GM12872 (cell line): ENCODE data around the gene MME.

Source experiments
- TF ChIP-seq, protein P1 (sequence below): IDR thresholded peaks from 3 replicates; pipeline ENCODE4 v1.5.1; 2011; ENCODE audit warnings: low read depth, mild to moderate bottlenecking, low read length, moderate library complexity; ENCODE audit not compliant: insufficient read depth

MME gene

DNA sequence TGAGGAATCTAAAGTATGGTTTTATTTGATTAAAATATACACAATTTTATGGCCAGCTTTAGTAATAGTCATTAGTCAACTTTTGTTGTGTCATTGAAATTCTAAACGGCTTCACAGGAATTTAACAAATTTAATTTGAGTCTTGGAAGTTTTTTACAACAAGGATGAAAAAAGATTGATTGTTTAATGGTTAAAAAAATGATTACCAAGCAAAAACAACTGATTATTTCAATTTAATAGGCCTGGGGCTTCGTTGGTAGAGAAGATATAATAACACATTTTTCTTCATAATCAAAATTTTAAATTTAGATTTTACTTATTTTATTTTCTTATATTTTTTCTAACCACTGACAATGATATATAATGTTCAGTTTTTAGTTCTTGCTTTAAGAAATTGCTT lies 4.4 kb downstream of the MME start:
- TF ChIP-seq, protein P1, sequence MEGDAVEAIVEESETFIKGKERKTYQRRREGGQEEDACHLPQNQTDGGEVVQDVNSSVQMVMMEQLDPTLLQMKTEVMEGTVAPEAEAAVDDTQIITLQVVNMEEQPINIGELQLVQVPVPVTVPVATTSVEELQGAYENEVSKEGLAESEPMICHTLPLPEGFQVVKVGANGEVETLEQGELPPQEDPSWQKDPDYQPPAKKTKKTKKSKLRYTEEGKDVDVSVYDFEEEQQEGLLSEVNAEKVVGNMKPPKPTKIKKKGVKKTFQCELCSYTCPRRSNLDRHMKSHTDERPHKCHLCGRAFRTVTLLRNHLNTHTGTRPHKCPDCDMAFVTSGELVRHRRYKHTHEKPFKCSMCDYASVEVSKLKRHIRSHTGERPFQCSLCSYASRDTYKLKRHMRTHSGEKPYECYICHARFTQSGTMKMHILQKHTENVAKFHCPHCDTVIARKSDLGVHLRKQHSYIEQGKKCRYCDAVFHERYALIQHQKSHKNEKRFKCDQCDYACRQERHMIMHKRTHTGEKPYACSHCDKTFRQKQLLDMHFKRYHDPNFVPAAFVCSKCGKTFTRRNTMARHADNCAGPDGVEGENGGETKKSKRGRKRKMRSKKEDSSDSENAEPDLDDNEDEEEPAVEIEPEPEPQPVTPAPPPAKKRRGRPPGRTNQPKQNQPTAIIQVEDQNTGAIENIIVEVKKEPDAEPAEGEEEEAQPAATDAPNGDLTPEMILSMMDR, result no peak

- TF ChIP-seq, protein P1, result no peak
These were observed 5.9 kb downstream of the MME start for GRCh38 chr3:155086051-155086450.

- TF ChIP-seq, protein P1, result no peak
These were observed 8.7 kb downstream of the MME start for GRCh38 chr3:155088706-155089345.

DNA sequence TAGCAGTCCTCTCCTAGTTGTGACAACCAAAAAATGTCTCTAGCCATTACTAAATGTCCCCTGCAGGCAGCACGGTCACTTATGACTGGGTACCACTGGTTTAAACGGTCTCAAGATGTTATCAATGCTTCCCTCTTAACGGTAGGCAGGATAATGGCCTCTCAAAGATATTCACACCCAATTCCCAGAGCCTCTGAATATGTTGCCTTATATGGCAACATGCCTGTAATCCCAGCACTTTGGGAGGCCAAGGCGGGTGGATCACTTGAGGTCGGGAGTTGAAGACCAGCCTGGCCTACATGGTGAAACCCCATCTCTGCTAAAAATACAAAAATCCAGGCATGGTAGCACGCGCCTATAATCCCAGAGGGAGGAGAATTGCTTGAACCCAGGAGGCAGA lies 9.4 kb downstream of the MME start:
- TF ChIP-seq, protein P1, result no peak

DNA sequence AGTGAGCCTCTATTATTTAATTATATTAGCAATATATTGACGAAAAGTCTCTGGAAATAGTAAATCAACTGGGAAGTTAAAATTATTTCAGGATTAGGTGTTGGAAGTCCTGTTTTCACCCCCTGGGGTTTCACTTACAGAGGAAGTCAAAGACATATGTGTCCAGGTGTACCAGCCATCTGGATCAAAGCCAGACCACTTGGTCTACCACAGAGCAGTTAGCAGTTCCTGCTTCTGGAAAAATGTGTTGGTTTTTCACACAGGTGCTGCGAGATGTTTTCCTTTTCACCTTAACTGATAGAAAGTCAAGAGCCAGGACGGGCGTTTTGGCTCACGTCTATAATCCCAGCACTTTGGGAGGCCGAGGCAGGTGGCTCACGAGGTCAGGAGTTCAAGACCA lies 13.1 kb downstream of the MME start:
- TF ChIP-seq, protein P1, result no peak

DNA sequence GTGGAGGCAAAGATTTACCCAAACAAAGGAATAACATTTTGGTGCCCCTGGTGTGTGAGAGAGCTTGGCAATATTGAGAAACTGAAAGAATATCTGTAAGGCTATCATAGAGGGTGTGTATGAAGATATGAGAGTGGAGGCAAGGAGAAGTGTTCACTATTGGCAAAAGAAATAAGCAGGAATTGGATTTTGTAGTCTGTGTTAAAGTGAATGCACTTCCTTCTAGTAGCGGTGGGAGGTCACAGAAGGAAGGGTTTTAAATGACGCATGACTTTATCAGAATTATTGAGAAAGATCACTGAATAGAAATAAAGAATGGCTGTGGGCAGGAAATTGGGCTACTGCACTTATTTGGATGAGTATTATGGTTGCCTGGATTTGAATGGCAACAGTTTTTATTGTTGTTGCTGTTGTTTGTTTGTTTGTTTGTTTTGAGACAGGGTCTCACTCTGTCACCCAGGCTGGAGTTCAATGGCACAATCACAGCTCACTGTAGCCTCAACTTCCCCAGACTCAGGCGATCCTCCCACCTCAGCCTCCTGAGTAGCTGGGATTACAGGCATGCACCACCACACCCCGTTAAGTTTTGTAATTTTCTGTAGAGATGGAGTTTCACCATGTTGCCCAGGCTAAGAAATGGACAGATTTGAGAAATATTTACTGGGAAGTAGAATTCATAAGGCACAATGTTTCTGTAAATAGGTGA lies 16.3 kb downstream of the MME start:
- TF ChIP-seq, protein P1, result no peak

DNA sequence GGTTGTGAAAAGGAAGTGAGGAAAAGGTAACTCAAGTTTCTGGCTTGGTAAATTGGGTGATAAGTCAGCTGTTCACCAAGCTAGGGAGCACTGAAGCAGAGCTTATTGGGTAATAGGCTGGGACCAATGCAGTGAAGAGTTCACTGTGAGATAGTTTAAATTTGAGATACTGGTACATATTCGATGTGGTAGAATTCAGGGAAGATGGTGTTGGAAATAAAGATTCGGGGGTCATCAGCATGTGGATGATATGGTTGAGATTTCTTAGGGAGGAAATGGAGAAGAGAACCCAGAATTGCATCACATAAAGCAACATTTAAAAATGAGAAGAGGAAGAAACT lies 16.9 kb downstream of the MME start:
- TF ChIP-seq, protein P1, result no peak
